B cell (primary cell): ENCODE measurements around the gene GSG1L. TPM values are rescaled to one million over a fixed set of nuclear protein-coding genes. Genes with fewer than 3 reads are reported as not detected.

Experiments
- ATAC-seq: fragments of 200-7000 bp; cut with Tn5 transposase; one replicate; pipeline ENCODE4 v1.10.0; 2021; ENCODE audit warnings: low read depth, mild to moderate bottlenecking, moderate number of reproducible peaks, moderate library complexity
- CTCF ChIA-PET: fragments of 350-600 bp; sonication (Branson Sonifier 250); formaldehyde crosslinking; loops from one replicate; lab custom pipeline; 2021; ENCODE audit warnings: antibody characterized with exemption, inconsistent platforms; lab: Charles Lee
- POLR2A ChIA-PET: fragments of 350-600 bp; sonication (Branson Sonifier 250); formaldehyde crosslinking; loops from one replicate; lab custom pipeline; 2021; ENCODE audit warnings: antibody characterized with exemption; lab: Charles Lee
- DNase-seq: peaks from one replicate; pipeline ENCODE4 v3.0.0; 2013
- H2AFZ ChIP-seq: 2 replicates; pipeline ENCODE4 v1.6.1; 2012; ENCODE audit warnings: mild to moderate bottlenecking, low read depth, low read length; ENCODE audit not compliant: insufficient read depth, poor library complexity, severe bottlenecking
- H3K27ac ChIP-seq, 2 donors: 1 replicate in 1 of 2; 2 replicates in 1 of 2; pipeline ENCODE4 v1.5.1; 2012 to 2013; ENCODE audit warnings: low read length in 2 of 2, mild to moderate bottlenecking in 2 of 2, moderate library complexity in 1 of 2
- H3K27me3 ChIP-seq, 4 experiments: fragments of 200-600 bp in 1 of 4; sonication (generic) in 1 of 4; replicated peaks in 1 of 4; 1 replicate in 2 of 4; 2 replicates in 2 of 4; pipeline versions ENCODE4 v1.6.1 to v1.7.0; 2013 to 2016; ENCODE audit warnings: low read length in 3 of 4, mild to moderate bottlenecking in 2 of 4, mixed read lengths in 1 of 4, moderate library complexity in 1 of 4; ENCODE audit not compliant: insufficient read depth in 4 of 4, control insufficient read depth in 3 of 4; ENCODE audit errors: control extremely low read depth in 1 of 4
- H3K36me3 ChIP-seq, 2 experiments: replicated peaks in 1 of 2; 1 replicate in 1 of 2; 2 replicates in 1 of 2; pipeline versions ENCODE4 v1.6.1 to v1.7.1; 2013; ENCODE audit warnings: low read length in 1 of 2; ENCODE audit not compliant: insufficient read depth in 2 of 2, control insufficient read depth in 1 of 2; ENCODE audit errors: control extremely low read depth in 1 of 2, extremely low read depth in 1 of 2
- H3K4me1 ChIP-seq, 2 donors: fragments of 200-600 bp in 1 of 2; sonication (generic) in 1 of 2; 1 replicate in 1 of 2; 2 replicates in 1 of 2; pipeline versions ENCODE4 v1.5.1 to v1.6.1; 2013 to 2017; ENCODE audit warnings: low read length in 2 of 2; ENCODE audit not compliant: control insufficient read depth in 2 of 2, insufficient read depth in 2 of 2
- H3K4me2 ChIP-seq: replicated peaks from 2 replicates; pipeline ENCODE3; 2012; ENCODE audit warnings: mild to moderate bottlenecking, low read depth, low read length; ENCODE audit not compliant: poor library complexity, severe bottlenecking
- H3K4me3 ChIP-seq, 5 experiments: fragments of 200-600 bp in 1 of 5; sonication (generic) in 1 of 5; 1 replicate in 3 of 5; 2 replicates in 2 of 5; pipeline versions ENCODE4 v1.5.1 to v1.7.0; 2011 to 2016; ENCODE audit warnings: low read length in 4 of 5, mild to moderate bottlenecking in 4 of 5, low read depth in 2 of 5, control low read depth in 1 of 5, moderate library complexity in 1 of 5; ENCODE audit not compliant: insufficient read depth in 1 of 5; ENCODE audit errors: control extremely low read depth in 1 of 5, extremely low read depth in 1 of 5
- H3K79me2 ChIP-seq: fragments of 200-600 bp; sonication (generic); one replicate; pipeline ENCODE4 v1.6.0; 2016; ENCODE audit warnings: low read length; ENCODE audit not compliant: control insufficient read depth, insufficient read depth
- H3K9ac ChIP-seq: fragments of 200-600 bp; sonication (generic); 2 replicates; pipeline ENCODE4 v1.6.1; 2017; ENCODE audit warnings: mild to moderate bottlenecking, low read length, moderate library complexity
- H3K9me3 ChIP-seq, 3 donors: one replicate each; pipeline versions ENCODE4 v1.6.1 to v1.7.1; 2013; ENCODE audit warnings: low read length in 2 of 3; ENCODE audit not compliant: control insufficient read depth in 2 of 3, insufficient read depth in 1 of 3; ENCODE audit errors: control extremely low read depth in 1 of 3
- H4K20me1 ChIP-seq: 2 replicates; pipeline ENCODE4 v1.6.0; 2012; ENCODE audit warnings: mild to moderate bottlenecking, low read length; ENCODE audit not compliant: insufficient read depth, control insufficient read depth, poor library complexity, severe bottlenecking
- H3K27ac Mint-ChIP-seq: one replicate; pipeline ENCODE4 v1.8.0; 2021; ENCODE audit warnings: mixed read lengths
- H3K27me3 Mint-ChIP-seq: one replicate; pipeline ENCODE4 v1.8.0; 2021; ENCODE audit warnings: mixed read lengths
- H3K4me1 Mint-ChIP-seq: one replicate; pipeline ENCODE4 v1.8.0; 2021; ENCODE audit warnings: mixed read lengths
- H3K4me3 Mint-ChIP-seq: one replicate; pipeline ENCODE4 v1.8.0; 2021; ENCODE audit warnings: mixed read lengths
- H3K9me3 Mint-ChIP-seq: one replicate; pipeline ENCODE4 v1.8.0; 2022; ENCODE audit warnings: mixed read lengths; ENCODE audit not compliant: insufficient read depth
- EZH2 ChIP-seq: IDR thresholded peaks from 2 replicates; pipeline ENCODE4 v1.6.1; 2012; ENCODE audit warnings: borderline replicate concordance, low read depth, mild to moderate bottlenecking, moderate library complexity, low read length; ENCODE audit not compliant: insufficient read depth, poor library complexity, severe bottlenecking
- WGBS: methylation state at CpG from one replicate; pipeline ENCODE4 v1.1.5; 2013; ENCODE audit warnings: missing lambda C conversion rate; ENCODE audit not compliant: insufficient coverage; 5-methylcytosine and 5-hydroxymethylcytosine counted together
- intact Hi-C: fragments of 100-400 bp; cut with micrococcal nuclease; formaldehyde crosslinking; loops from one replicate; pipeline ENCODE4 v1.10.0; 2022
- polyA plus RNA-seq: library from polyadenylated mRNA; depleted of rRNA; stranded (reverse); fragments of >200 nt; gene quantifications from 2 replicates; pipeline ENCODE4 v1.2.3, GENCODE V29; 2012
- total RNA-seq, 2 donors: library from RNA; stranded (reverse); fragments of 120-200 nt in 1 of 2; gene quantifications; 1 replicate in 1 of 2; 2 replicates in 1 of 2; pipeline versions ENCODE4 v1.2.3 to v1.2.4, GENCODE V29; 2013 to 2022
- TF ChIP-seq, protein P1 (sequence below): fragments of 200-600 bp; IDR thresholded peaks from one replicate; pipeline ENCODE4 v1.8.0; 2022; ENCODE audit warnings: antibody characterized with exemption, mild to moderate bottlenecking

Gene GSG1L
- total and polyA plus RNA-seq, 2 donors (not counting 1 experiment from before 2014, with no cell fraction given): 0.01 TPM; not detected in 1

DNA sequence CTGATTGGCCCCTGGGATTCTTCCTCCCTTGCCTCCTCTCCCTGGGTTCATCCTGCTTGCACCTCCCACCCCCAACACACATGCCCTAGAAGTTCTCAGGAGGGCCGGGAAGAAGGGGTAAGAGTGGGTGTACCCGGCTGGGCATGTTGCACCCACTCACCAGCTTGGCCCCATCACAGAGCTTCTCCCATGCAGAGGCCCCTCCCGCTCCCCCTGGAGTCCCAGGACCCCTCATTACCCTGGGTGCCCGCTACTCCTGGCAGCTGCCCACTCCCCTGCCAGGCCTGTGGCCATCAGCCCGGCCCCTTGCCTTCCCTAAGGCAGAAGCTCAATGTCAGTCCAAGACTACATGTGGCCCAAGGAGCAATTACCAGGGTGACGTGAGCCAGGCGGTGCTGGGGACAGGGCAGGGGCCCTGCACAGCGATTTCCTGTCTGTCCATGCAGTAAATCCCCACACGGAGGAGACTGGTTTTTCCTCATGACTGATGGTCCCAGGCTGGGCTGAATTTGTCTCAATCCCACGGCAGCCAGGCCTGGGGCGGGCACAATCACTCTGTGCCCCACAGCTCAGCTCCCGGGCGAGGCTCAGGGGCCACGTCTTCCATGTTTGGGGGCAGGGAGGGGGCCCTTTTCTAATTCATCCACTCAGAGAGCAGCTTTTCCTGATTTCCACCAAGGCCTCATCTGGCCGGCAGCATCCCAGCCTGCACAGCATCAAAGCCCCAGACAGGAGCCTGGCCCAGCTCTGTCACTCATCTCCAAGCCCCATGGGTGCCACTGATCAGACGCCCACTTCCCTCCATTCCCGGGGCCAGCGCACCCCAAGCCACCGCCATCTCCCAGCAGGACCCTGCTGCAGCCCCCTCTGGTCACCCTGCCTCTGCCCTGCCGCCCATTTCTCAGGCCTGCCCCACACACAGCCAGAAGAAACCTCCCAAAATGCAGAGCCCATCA lies 278.9 kb downstream of the GSG1L start:
- H3K4me1 Mint-ChIP-seq: no peaks in the 10 kb centered on the region
- Histone ChIP-seq H3K9ac (no peak overlapping the region), H3K4me3 (no peak overlapping the region), H3K27ac (no peak overlapping the region), H3K4me1 (no peaks in the 10 kb centered on the region), H3K9me3 (peaks cover 0 to 6% (median 0%) of the 10 kb centered on the region in 3 donors), H4K20me1 (no peaks in the 10 kb centered on the region), H3K36me3 (no peaks in the 10 kb centered on the region), H2AFZ (no peak overlapping the region), H3K27me3 (no peaks in the 10 kb centered on the region), H3K4me2 (no peak overlapping the region), H3K79me2 (no peaks in the 10 kb centered on the region)
- TF ChIP-seq, protein P1, sequence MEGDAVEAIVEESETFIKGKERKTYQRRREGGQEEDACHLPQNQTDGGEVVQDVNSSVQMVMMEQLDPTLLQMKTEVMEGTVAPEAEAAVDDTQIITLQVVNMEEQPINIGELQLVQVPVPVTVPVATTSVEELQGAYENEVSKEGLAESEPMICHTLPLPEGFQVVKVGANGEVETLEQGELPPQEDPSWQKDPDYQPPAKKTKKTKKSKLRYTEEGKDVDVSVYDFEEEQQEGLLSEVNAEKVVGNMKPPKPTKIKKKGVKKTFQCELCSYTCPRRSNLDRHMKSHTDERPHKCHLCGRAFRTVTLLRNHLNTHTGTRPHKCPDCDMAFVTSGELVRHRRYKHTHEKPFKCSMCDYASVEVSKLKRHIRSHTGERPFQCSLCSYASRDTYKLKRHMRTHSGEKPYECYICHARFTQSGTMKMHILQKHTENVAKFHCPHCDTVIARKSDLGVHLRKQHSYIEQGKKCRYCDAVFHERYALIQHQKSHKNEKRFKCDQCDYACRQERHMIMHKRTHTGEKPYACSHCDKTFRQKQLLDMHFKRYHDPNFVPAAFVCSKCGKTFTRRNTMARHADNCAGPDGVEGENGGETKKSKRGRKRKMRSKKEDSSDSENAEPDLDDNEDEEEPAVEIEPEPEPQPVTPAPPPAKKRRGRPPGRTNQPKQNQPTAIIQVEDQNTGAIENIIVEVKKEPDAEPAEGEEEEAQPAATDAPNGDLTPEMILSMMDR: no peak
- no peak for TF ChIP-seq EZH2
- CTCF ChIA-PET: no interaction called here
- WGBS: 78% methylated on average over 16 of the region's 20 CpGs
- no peaks in the 10 kb centered on the region for H3K27me3 Mint-ChIP-seq
- POLR2A ChIA-PET: no interaction called here
- H3K4me3 Mint-ChIP-seq: no peak overlapping the region
- no peak for ATAC-seq
- DNase-seq: no peak
- H3K27ac Mint-ChIP-seq: no peak overlapping the region
- no peaks in the 10 kb centered on the region for H3K9me3 Mint-ChIP-seq
- intact Hi-C loops: no loop called here
